ENCODE measurements around the gene ANKIB1.
"Not testable (repeated sequence)": the region's sequence is repeated elsewhere in the genome, so short reads cannot be mapped to it uniquely, and the experiment has no call there.

Gene ANKIB1

GRCh38 chr7:92410162-92410561 is 164.4 kb downstream of the ANKIB1 start:
- not testable (repeated sequence) for DNase-seq

- no peak for DNase-seq
Measured at GRCh38 chr7:92412745-92413144, 167.0 kb downstream of the ANKIB1 start.

- DNase-seq = no peak
Measured at GRCh38 chr7:92413550-92413949, 167.8 kb downstream of the ANKIB1 start.

- DNase-seq = no peak
Measured at GRCh38 chr7:92415225-92415624, 169.5 kb downstream of the ANKIB1 start.

GRCh38 chr7:92417913-92418312 is 172.1 kb downstream of the ANKIB1 start:
- DNase-seq = no peak

- DNase-seq = no peak
Measured at GRCh38 chr7:92421676-92422435, 176.1 kb downstream of the ANKIB1 start.

- no peak for DNase-seq
Measured at GRCh38 chr7:92422926-92423325, 177.2 kb downstream of the ANKIB1 start.

- DNase-seq = no peak
Measured at GRCh38 chr7:92423710-92424131, 177.9 kb downstream of the ANKIB1 start.

GRCh38 chr7:92425311-92425947 is 179.7 kb downstream of the ANKIB1 start:
- DNase-seq = peak in 1 of 2 donors; percentile 12

- no peak for DNase-seq
Measured at GRCh38 chr7:92427193-92427592, 181.4 kb downstream of the ANKIB1 start.

- DNase-seq = no peak
Measured at GRCh38 chr7:92432299-92432946, 186.6 kb downstream of the ANKIB1 start.

GRCh38 chr7:92433019-92433418 is 187.2 kb downstream of the ANKIB1 start:
- no peak for DNase-seq

- no peak for DNase-seq
Measured at GRCh38 chr7:92435542-92435941, 189.8 kb downstream of the ANKIB1 start.

- DNase-seq = no peak
Measured at GRCh38 chr7:92436612-92437445, 191.1 kb downstream of the ANKIB1 start.

GRCh38 chr7:92437956-92438491 is 192.2 kb downstream of the ANKIB1 start:
- DNase-seq = no peak

- not testable (repeated sequence) for DNase-seq
Measured at GRCh38 chr7:92442720-92443119, 196.9 kb downstream of the ANKIB1 start.

- no peak for DNase-seq
Measured at GRCh38 chr7:92446869-92447344, 201.1 kb downstream of the ANKIB1 start.

GRCh38 chr7:92447345-92448204 is 201.8 kb downstream of the ANKIB1 start, which contains the start of gene GATAD1:
Gene GATAD1 (plus strand): TSS chr7:92447482. CDS start chr7:92447730, 248 bp downstream.
- DNase-seq = peak; percentile 80 to 83

- peak; percentile 45 to 66 for DNase-seq
Measured at GRCh38 chr7:92448205-92448747, 202.5 kb downstream of the ANKIB1 start.

All from stimulated activated CD4-positive, alpha-beta T cell treated with anti-CD3 and anti-CD28 coated beads, Interleukin-2, amount 100 ng/mL, for 24 hours (primary cell).